SJSA1 (cell line): Measurements from ENCODE around the gene C17orf67. TPM values are rescaled to one million over a fixed set of nuclear protein-coding genes. Genes with fewer than 3 reads are reported as not detected.

Experiments used
- DNase-seq, 2 experiments: peaks; one replicate each; pipeline ENCODE4 v3.0.0-alpha.2; 2015 to 2020; ENCODE audit warnings: low spot score in 2 of 2, low read depth in 1 of 2
- H3K27ac ChIP-seq: fragments of 250-450 bp; sonication (Bioruptor Pico); 2 replicates; pipeline ENCODE4 v1.5.1; 2020; ENCODE audit warnings: mild to moderate bottlenecking, moderate library complexity
- H3K27me3 ChIP-seq: fragments of 250-450 bp; sonication (Bioruptor Pico); replicated peaks from 2 replicates; pipeline ENCODE4 v1.5.1; 2020; ENCODE audit warnings: mild to moderate bottlenecking, moderate library complexity
- H3K36me3 ChIP-seq: fragments of 250-450 bp; sonication (Bioruptor Pico); 2 replicates; pipeline ENCODE4 v1.5.1; 2020; ENCODE audit warnings: mild to moderate bottlenecking
- H3K4me1 ChIP-seq: fragments of 250-450 bp; sonication (Bioruptor Pico); replicated peaks from 2 replicates; pipeline ENCODE4 v1.6.1; 2021; ENCODE audit warnings: mild to moderate bottlenecking
- H3K4me3 ChIP-seq: fragments of 250-450 bp; sonication (Bioruptor Pico); 2 replicates; pipeline ENCODE4 v1.5.1; 2020; ENCODE audit warnings: mild to moderate bottlenecking
- H3K9me3 ChIP-seq: fragments of 250-450 bp; sonication (Bioruptor Pico); replicated peaks from 2 replicates; pipeline ENCODE4 v1.5.1; 2020; ENCODE audit warnings: mild to moderate bottlenecking
- total RNA-seq: library from RNA; depleted of rRNA; stranded (reverse); fragments of >200 nt; shearing (Covaris generic); gene quantifications from 2 replicates; pipeline ENCODE4 v1.2.3, GENCODE V29; 2014

The C17orf67 gene
- total RNA-seq, 1 experiment from 2014 or later = 1.6 TPM

GRCh38 chr17:56786989-56787482 is 46.7 kb downstream of the C17orf67 start:
- DNase-seq = peak; percentile 87 to 92
- Histone ChIP-seq H3K27me3 (no peaks in the 10 kb centered on the region), H3K9me3 (no peaks in the 10 kb centered on the region), H3K36me3 (no peaks in the 10 kb centered on the region), H3K4me1 (peaks cover 28% of the 10 kb centered on the region), H3K4me3 (no peak overlapping the region), H3K27ac (peak overlapping the region; percentile 43)

- DNase-seq = no peak
- H3K4me1 ChIP-seq = peaks cover 28% of the 10 kb centered on the region
- no peaks in the 10 kb centered on the region for H3K36me3 ChIP-seq
- no peaks in the 10 kb centered on the region for H3K27me3 ChIP-seq
- no peaks in the 10 kb centered on the region for H3K9me3 ChIP-seq
- H3K27ac ChIP-seq = no peak overlapping the region; the same call in 1 of the 2 replicates
- no peak overlapping the region for H3K4me3 ChIP-seq
Observed at GRCh38 chr17:56785997-56786680, 47.6 kb downstream of the C17orf67 start.

- no peak for DNase-seq
Observed at GRCh38 chr17:56785405-56785804, 48.3 kb downstream of the C17orf67 start.

GRCh38 chr17:56782338-56782737 is 51.4 kb downstream of the C17orf67 start:
- no peak for DNase-seq
- Histone ChIP-seq H3K4me3 (no peak overlapping the region), H3K9me3 (no peaks in the 10 kb centered on the region), H3K4me1 (peaks cover 38% of the 10 kb centered on the region), H3K27ac (no peak overlapping the region), H3K27me3 (no peaks in the 10 kb centered on the region), H3K36me3 (no peaks in the 10 kb centered on the region)

More at GRCh38 chr17:56785405-56785804, 48.3 kb downstream of the C17orf67 start:
- H3K27ac ChIP-seq = no peak overlapping the region
- peaks cover 31% of the 10 kb centered on the region for H3K4me1 ChIP-seq
- H3K27me3 ChIP-seq = no peaks in the 10 kb centered on the region
- H3K9me3 ChIP-seq = no peaks in the 10 kb centered on the region
- H3K36me3 ChIP-seq = no peaks in the 10 kb centered on the region
- no peak overlapping the region for H3K4me3 ChIP-seq

GRCh38 chr17:56781906-56782305 is 51.8 kb downstream of the C17orf67 start:
- DNase-seq = no peak

GRCh38 chr17:56779898-56780777 is 53.6 kb downstream of the C17orf67 start:
- peaks cover 16% of the 10 kb centered on the region for H3K4me1 ChIP-seq
- H3K36me3 ChIP-seq = no peaks in the 10 kb centered on the region
- peak overlapping the region; percentile 31 for H3K4me3 ChIP-seq
- H3K9me3 ChIP-seq = no peaks in the 10 kb centered on the region
- DNase-seq = peak; percentile 85 to 92
- no peaks in the 10 kb centered on the region for H3K27me3 ChIP-seq
- peak overlapping the region; percentile 12 for H3K27ac ChIP-seq

More at GRCh38 chr17:56781906-56782305, 51.8 kb downstream of the C17orf67 start:
- no peak overlapping the region for H3K4me3 ChIP-seq
- H3K36me3 ChIP-seq = no peaks in the 10 kb centered on the region
- no peaks in the 10 kb centered on the region for H3K9me3 ChIP-seq
- H3K27me3 ChIP-seq = no peaks in the 10 kb centered on the region
- no peak overlapping the region for H3K27ac ChIP-seq
- peaks cover 34% of the 10 kb centered on the region for H3K4me1 ChIP-seq

GRCh38 chr17:56779322-56779721 is 54.4 kb downstream of the C17orf67 start:
- DNase-seq = no peak
- Histone ChIP-seq H3K4me3 (no peak overlapping the region), H3K36me3 (no peaks in the 10 kb centered on the region), H3K27ac (peak overlapping the region; percentile 12; the same call in 1 of the 2 replicates), H3K9me3 (no peaks in the 10 kb centered on the region), H3K27me3 (no peaks in the 10 kb centered on the region), H3K4me1 (peaks cover 16% of the 10 kb centered on the region)

GRCh38 chr17:56778898-56779297 is 54.8 kb downstream of the C17orf67 start:
- Histone ChIP-seq H3K4me3 (no peak overlapping the region), H3K36me3 (no peaks in the 10 kb centered on the region), H3K27me3 (no peaks in the 10 kb centered on the region), H3K27ac (no peak overlapping the region), H3K9me3 (no peaks in the 10 kb centered on the region), H3K4me1 (peaks cover 16% of the 10 kb centered on the region)
- no peak for DNase-seq

- Histone ChIP-seq H3K9me3 (no peaks in the 10 kb centered on the region), H3K27ac (no peak overlapping the region)
- DNase-seq = no peak
Observed at GRCh38 chr17:56777859-56778258, 55.9 kb downstream of the C17orf67 start.

GRCh38 chr17:56774650-56775049 is 59.1 kb downstream of the C17orf67 start:
- no peak for DNase-seq
- no peaks in the 10 kb centered on the region for H3K9me3 ChIP-seq
- no peaks in the 10 kb centered on the region; the same call in 1 of the 2 replicates for H3K36me3 ChIP-seq
- H3K4me1 ChIP-seq = peaks cover 8% of the 10 kb centered on the region
- H3K27me3 ChIP-seq = no peaks in the 10 kb centered on the region
- no peak overlapping the region for H3K27ac ChIP-seq
- H3K4me3 ChIP-seq = no peak overlapping the region

More at GRCh38 chr17:56777859-56778258, 55.9 kb downstream of the C17orf67 start:
- Histone ChIP-seq H3K27me3 (no peaks in the 10 kb centered on the region), H3K36me3 (no peaks in the 10 kb centered on the region), H3K4me1 (peaks cover 16% of the 10 kb centered on the region), H3K4me3 (no peak overlapping the region)

GRCh38 chr17:56773124-56773523 is 60.6 kb downstream of the C17orf67 start:
- Histone ChIP-seq H3K36me3 (no peaks in the 10 kb centered on the region; the same call in 1 of the 2 replicates), H3K27ac (no peak overlapping the region), H3K9me3 (no peaks in the 10 kb centered on the region), H3K27me3 (no peaks in the 10 kb centered on the region), H3K4me1 (no peaks in the 10 kb centered on the region), H3K4me3 (no peak overlapping the region)
- DNase-seq = no peak

- no peak for DNase-seq
- H3K36me3 ChIP-seq = no peaks in the 10 kb centered on the region; the same call in 1 of the 2 replicates
- H3K9me3 ChIP-seq = no peaks in the 10 kb centered on the region
- no peaks in the 10 kb centered on the region for H3K4me1 ChIP-seq
- H3K4me3 ChIP-seq = no peak overlapping the region
- H3K27ac ChIP-seq = no peak overlapping the region
- no peaks in the 10 kb centered on the region for H3K27me3 ChIP-seq
Observed at GRCh38 chr17:56772442-56772841, 61.3 kb downstream of the C17orf67 start.

GRCh38 chr17:56771975-56772374 is 61.7 kb downstream of the C17orf67 start:
- no peak for DNase-seq
- H3K4me3 ChIP-seq = no peak overlapping the region

GRCh38 chr17:56771563-56771962 is 62.2 kb downstream of the C17orf67 start:
- no peaks in the 10 kb centered on the region for H3K27me3 ChIP-seq
- H3K27ac ChIP-seq = no peak overlapping the region
- no peaks in the 10 kb centered on the region for H3K9me3 ChIP-seq
- no peak for DNase-seq
- H3K36me3 ChIP-seq = no peaks in the 10 kb centered on the region; the same call in 1 of the 2 replicates
- H3K4me3 ChIP-seq = no peak overlapping the region
- H3K4me1 ChIP-seq = no peaks in the 10 kb centered on the region

More at GRCh38 chr17:56771975-56772374, 61.7 kb downstream of the C17orf67 start:
- H3K36me3 ChIP-seq = no peaks in the 10 kb centered on the region; the same call in 1 of the 2 replicates
- no peak overlapping the region for H3K27ac ChIP-seq
- H3K9me3 ChIP-seq = no peaks in the 10 kb centered on the region
- H3K4me1 ChIP-seq = no peaks in the 10 kb centered on the region
- no peaks in the 10 kb centered on the region for H3K27me3 ChIP-seq
